NCI-H2196 (cell line): Measurements from ENCODE around the gene TOMM5.
A peak's percentile ranks its signal among the peaks of the same experiment; 100 is the strongest.

Source experiments
- DNase-seq: peaks from one replicate; lab custom pipeline; 2025; ENCODE audit not compliant: unreplicated experiment; lab: John Stamatoyannopoulos, UW

Gene TOMM5

GRCh38 chr9:37564916-37565315 is 27.5 kb downstream of the TOMM5 start:
- DNase-seq = no peak

- DNase-seq = no peak
Observed at GRCh38 chr9:37563806-37564513, 28.4 kb downstream of the TOMM5 start.

GRCh38 chr9:37562826-37563225 is 29.6 kb downstream of the TOMM5 start:
- DNase-seq = no peak

- DNase-seq = no peak
Observed at GRCh38 chr9:37561682-37562081, 30.7 kb downstream of the TOMM5 start.

- no peak for DNase-seq
Observed at GRCh38 chr9:37559855-37560592, 32.4 kb downstream of the TOMM5 start.

- no peak for DNase-seq
Observed at GRCh38 chr9:37559125-37559524, 33.3 kb downstream of the TOMM5 start.

DNA sequence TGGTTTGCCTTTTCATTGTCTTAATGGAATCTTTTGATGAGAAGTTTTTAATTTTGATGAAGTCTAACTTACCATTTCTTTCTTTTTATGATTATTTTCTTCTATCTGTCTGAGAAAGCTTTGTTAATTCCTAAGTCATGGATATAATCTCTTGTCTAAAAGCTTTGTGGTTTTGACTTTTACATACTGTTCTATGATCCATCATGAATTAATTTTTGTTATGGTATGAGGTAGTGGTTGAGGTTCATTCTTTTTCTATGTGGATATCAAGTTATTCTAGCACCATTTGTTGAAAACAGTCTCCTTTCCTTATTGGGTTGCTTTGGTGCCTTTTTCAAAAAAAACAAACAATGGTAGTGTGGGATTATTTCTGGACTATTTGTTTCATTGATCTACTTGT is 36.6 kb downstream of the TOMM5 start:
- DNase-seq = no peak

DNA sequence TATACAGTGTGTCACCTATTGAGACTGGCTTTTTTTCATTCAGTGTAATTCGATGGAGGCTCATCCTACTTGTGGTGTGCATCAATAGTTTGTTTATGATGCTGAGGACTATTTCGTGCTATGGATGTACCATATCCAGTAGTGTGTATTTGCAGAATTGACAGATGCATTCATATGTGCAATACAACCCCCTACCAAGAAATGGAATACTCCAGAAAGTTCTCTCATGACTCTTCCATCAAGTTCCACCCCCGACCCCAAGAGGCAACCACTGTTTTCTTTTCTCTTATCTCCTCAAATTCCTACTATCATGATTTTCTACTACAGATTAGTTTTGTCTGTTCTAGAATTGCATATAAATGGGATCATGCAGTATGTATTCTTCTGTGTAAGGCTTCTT is 38.1 kb downstream of the TOMM5 start:
- no peak for DNase-seq

DNA sequence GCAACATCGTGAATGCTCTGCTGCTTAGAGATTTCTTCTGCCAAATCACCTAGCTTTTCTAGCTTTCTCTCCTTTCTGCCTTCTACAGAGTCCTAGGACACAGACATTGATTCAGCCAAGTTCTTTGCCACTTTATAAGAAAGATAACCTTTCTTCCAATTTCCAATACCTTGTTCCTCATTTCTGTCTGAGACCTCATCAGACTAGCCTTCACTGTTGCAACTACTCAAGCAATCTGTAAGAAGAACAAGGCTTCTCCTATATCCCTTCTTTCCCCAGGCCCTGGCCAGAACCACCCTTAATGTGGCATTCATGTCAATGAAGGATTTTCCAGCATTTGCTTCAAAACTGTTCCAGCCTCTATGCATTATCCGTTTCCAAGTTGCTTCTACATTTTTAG is 40.5 kb downstream of the TOMM5 start:
- no peak for DNase-seq

DNA sequence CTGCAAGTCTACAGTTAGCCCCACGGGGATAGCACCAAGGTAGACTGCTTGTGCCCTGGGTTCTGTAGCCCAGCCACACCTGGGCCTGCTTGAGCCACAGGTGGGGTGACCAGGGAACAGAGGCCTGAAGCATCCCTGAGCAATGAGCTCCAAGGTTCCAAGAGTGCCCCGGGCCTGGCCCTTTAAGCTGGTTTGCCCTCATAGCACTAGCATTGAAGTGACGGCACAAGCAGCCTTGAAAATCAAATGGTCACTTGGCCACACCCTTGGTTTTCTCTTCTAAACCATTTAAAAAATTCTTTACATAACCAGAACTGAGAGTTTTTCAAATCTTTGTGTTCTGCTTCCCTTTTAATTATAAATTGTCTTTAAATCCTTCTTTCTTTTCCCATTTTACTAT is 40.9 kb downstream of the TOMM5 start:
- DNase-seq = no peak

GRCh38 chr9:37550781-37551180 is 41.6 kb downstream of the TOMM5 start:
- no peak for DNase-seq

DNA sequence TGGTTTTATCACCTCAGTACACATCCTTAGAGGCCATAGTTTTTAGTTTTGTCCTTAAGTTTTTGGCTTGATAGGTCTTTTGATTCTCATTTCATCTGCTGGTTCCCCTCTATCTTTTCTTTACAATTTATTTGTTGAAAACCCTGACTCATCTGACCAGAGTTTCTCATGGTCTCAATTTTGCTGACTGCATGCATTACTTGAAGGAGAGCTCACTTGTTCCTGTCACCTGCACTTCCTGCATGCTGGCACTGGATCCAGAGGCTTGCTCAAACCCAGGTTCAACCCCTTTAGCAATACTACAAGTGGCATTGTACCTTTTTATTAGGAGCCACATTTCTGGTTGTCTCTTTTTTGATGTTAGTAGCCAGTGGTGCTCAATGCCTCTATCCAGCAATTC is 42.9 kb downstream of the TOMM5 start:
- DNase-seq = no peak

- DNase-seq = no peak
Observed at GRCh38 chr9:37547328-37547878, 45.0 kb downstream of the TOMM5 start.

GRCh38 chr9:37543468-37543867 is 48.9 kb downstream of the TOMM5 start:
- DNase-seq = no peak

GRCh38 chr9:37542895-37543294 is 49.5 kb downstream of the TOMM5 start:
- no peak for DNase-seq

DNA sequence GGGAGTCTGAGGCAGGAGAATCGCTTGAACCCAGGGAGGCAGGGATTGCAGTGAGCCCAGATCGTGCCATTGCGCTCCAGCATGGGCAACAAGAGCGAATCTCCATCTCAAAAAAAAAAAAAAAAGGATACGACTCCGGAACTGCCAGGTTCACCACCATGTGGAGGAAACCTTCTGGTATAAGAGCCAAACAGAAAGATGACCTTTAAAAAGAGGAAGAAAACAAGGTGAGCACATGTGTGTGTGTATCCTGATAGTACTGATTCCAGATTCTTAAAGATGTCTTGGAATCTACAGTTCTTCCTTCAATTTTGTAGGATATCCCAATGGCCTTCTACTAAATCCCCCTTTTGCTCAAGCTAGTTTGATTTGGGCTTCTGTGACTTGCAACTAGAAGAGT is 49.9 kb downstream of the TOMM5 start:
- no peak for DNase-seq

- DNase-seq = no peak
Observed at GRCh38 chr9:37541465-37541864, 50.9 kb downstream of the TOMM5 start.

GRCh38 chr9:37540634-37541033 is 51.8 kb downstream of the TOMM5 start:
- peak; percentile 36 for DNase-seq

GRCh38 chr9:37539634-37540033 is 52.8 kb downstream of the TOMM5 start:
- DNase-seq = no peak
